MG63 (cell line): ENCODE measurements around the gene ADH5. TPM values are rescaled to one million over a fixed set of nuclear protein-coding genes. Genes with fewer than 3 reads are reported as not detected.
"Not testable (repeated sequence)": the region's sequence is repeated elsewhere in the genome, so short reads cannot be mapped to it uniquely, and the experiment has no call there.

Experiments
- DNase-seq: peaks from one replicate; pipeline ENCODE4 v3.0.0-alpha.2; 2020
- H3K27me3 ChIP-seq: fragments of 250-450 bp; sonication (Bioruptor Pico); 2 replicates; pipeline ENCODE4 v1.5.1; 2020; ENCODE audit warnings: mild to moderate bottlenecking, moderate library complexity
- H3K36me3 ChIP-seq: fragments of 250-450 bp; sonication (Bioruptor Pico); 2 replicates; pipeline ENCODE4 v1.5.1; 2020; ENCODE audit warnings: mild to moderate bottlenecking, moderate library complexity
- H3K4me3 ChIP-seq: fragments of 250-450 bp; sonication (Bioruptor Pico); 2 replicates; pipeline ENCODE4 v1.5.1; 2020; ENCODE audit warnings: mild to moderate bottlenecking, moderate library complexity
- H3K9me3 ChIP-seq: fragments of 250-450 bp; sonication (Bioruptor Pico); 2 replicates; pipeline ENCODE4 v1.5.1; 2020; ENCODE audit warnings: mild to moderate bottlenecking, moderate library complexity
- total RNA-seq: library from RNA; depleted of rRNA; stranded (reverse); fragments of >200 nt; shearing (Covaris generic); gene quantifications from 2 replicates; pipeline ENCODE4 v1.2.3, GENCODE V29; 2014; ENCODE audit warnings: low replicate concordance

The ADH5 gene
- total RNA-seq, 1 experiment from 2014 or later: 147 TPM

GRCh38 chr4:99061048-99061700 is 27.4 kb downstream of the ADH5 start:
- H3K9me3 ChIP-seq: no peaks in the 10 kb centered on the region
- no peak for DNase-seq
- no peak overlapping the region for H3K4me3 ChIP-seq
- H3K36me3 ChIP-seq: peaks cover 52% of the 10 kb centered on the region
- no peaks in the 10 kb centered on the region for H3K27me3 ChIP-seq

DNA sequence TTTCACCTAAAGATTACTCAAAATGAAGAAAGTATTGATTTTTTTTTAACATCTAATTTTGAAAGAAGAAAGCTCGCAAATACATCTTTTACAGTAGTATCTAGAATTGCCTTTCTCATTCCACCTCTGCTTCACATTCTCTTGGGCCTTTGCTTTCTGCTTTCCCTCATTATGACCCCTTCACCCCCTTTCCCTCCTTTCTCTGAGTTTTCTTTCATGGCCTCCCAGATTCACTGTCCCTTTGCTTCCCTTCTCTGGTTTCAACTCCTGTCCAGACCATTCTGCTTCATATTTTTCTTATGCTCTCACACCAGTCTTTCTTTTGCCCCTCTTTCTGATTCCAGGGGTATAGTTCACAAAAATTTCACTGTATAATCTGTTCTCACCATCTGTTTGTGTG is 29.0 kb downstream of the ADH5 start:
- no peaks in the 10 kb centered on the region for H3K27me3 ChIP-seq
- peaks cover 45% of the 10 kb centered on the region for H3K36me3 ChIP-seq
- H3K4me3 ChIP-seq: no peak overlapping the region
- no peak for DNase-seq
- H3K9me3 ChIP-seq: no peaks in the 10 kb centered on the region

- no peaks in the 10 kb centered on the region for H3K27me3 ChIP-seq
- no peak overlapping the region for H3K4me3 ChIP-seq
- DNase-seq: no peak
- H3K36me3 ChIP-seq: peaks cover 42% of the 10 kb centered on the region
- H3K9me3 ChIP-seq: no peaks in the 10 kb centered on the region
Measured at GRCh38 chr4:99058228-99058627, 30.4 kb downstream of the ADH5 start.

GRCh38 chr4:99054428-99054994 is 34.1 kb downstream of the ADH5 start:
- no peaks in the 10 kb centered on the region for H3K27me3 ChIP-seq

GRCh38 chr4:99052902-99053301 is 35.7 kb downstream of the ADH5 start:
- no peak overlapping the region for H3K4me3 ChIP-seq
- H3K9me3 ChIP-seq: no peaks in the 10 kb centered on the region
- H3K27me3 ChIP-seq: no peaks in the 10 kb centered on the region
- no peak for DNase-seq
- H3K36me3 ChIP-seq: peaks cover 26% of the 10 kb centered on the region

More at GRCh38 chr4:99054428-99054994, 34.1 kb downstream of the ADH5 start:
- H3K9me3 ChIP-seq: no peaks in the 10 kb centered on the region
- H3K36me3 ChIP-seq: peaks cover 34% of the 10 kb centered on the region
- no peak for DNase-seq
- no peak overlapping the region for H3K4me3 ChIP-seq

- no peak for DNase-seq
- H3K9me3 ChIP-seq: no peaks in the 10 kb centered on the region
- peaks cover 19% of the 10 kb centered on the region for H3K36me3 ChIP-seq
- no peak overlapping the region for H3K4me3 ChIP-seq
- H3K27me3 ChIP-seq: no peaks in the 10 kb centered on the region
Measured at GRCh38 chr4:99047710-99048109, 40.9 kb downstream of the ADH5 start.

DNA sequence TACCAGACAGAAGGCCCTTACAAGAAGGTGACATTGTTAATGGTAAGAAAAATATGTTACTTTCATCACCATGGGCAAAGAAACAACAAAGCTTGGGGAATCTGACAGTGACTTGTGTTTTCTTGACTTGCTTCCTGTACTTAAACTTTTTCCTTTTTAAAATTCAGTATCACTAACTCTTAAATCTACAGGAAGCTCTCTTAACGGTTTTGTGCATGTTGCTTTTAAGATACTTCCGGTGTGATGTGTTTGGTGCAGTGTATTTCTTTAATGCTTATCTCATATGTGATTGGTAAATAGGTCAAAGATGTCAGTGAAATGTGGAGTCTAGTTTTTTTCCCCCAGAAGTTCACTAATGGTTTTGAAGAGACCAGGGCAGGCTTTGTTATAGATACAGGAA is 45.2 kb downstream of the ADH5 start:
- Histone ChIP-seq H3K36me3 (peaks cover 8% of the 10 kb centered on the region), H3K9me3 (no peaks in the 10 kb centered on the region)
- no peak for DNase-seq

DNA sequence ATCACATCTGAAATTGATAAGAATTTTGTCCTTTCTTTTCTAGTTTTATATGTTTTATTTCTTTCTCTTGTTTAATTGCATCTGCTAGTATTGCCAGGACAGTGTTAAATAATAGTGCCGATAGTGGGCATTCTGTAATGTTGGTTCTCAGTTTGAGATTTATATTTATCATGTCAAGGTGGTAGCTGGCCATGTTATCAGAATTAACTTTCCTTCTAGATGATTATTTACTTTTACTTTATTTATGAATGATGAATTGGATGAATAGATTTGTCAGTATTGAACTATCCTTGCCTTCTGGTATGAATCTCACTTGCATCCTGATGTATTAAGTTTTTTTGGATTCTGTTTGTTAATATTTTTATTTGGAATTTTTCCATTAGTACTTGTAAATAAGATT is 50.4 kb downstream of the ADH5 start:
- no peak for DNase-seq
- peaks cover 23% of the 10 kb centered on the region for H3K36me3 ChIP-seq
- no peak overlapping the region for H3K4me3 ChIP-seq
- H3K27me3 ChIP-seq: no peaks in the 10 kb centered on the region
- H3K9me3 ChIP-seq: peaks cover 5% of the 10 kb centered on the region; the same call in 1 of the 2 replicates

More for the DNA sequence above, 45.2 kb downstream of the ADH5 start:
- H3K4me3 ChIP-seq: no peak overlapping the region
- H3K27me3 ChIP-seq: no peaks in the 10 kb centered on the region

- Histone ChIP-seq H3K9me3 (peaks cover 5% of the 10 kb centered on the region; the same call in 1 of the 2 replicates), H3K36me3 (peaks cover 22% of the 10 kb centered on the region), H3K27me3 (no peaks in the 10 kb centered on the region), H3K4me3 (no peak overlapping the region)
- no peak for DNase-seq
Measured at GRCh38 chr4:99033956-99034355, 54.6 kb downstream of the ADH5 start.

DNA sequence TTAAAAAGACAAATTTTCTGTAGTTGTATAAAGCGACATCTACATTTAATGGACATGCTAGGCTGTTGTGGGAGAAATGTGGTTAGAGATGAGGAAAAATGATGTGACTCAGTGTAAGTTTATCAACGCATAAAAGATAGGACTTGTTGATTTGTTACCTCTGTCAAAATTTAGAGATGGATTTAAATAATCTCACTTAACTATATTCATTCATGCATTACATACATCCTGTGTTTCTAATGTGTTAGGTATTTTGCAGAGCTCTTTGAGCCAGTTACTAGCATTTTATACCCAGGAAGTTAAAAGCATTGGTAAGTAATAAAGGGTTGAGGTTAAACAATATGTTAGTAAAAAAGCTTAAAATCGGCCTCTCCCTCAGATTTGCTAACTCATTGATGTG is 58.7 kb downstream of the ADH5 start:
- H3K36me3 ChIP-seq: peaks cover 6% of the 10 kb centered on the region
- H3K4me3 ChIP-seq: no peak overlapping the region
- H3K9me3 ChIP-seq: no peaks in the 10 kb centered on the region
- DNase-seq: no peak
- no peaks in the 10 kb centered on the region for H3K27me3 ChIP-seq

GRCh38 chr4:99029018-99029735 is 59.4 kb downstream of the ADH5 start:
- Histone ChIP-seq H3K27me3 (no peaks in the 10 kb centered on the region), H3K4me3 (no peak overlapping the region), H3K36me3 (peaks cover 6% of the 10 kb centered on the region), H3K9me3 (no peaks in the 10 kb centered on the region)
- DNase-seq: no peak

- no peak for DNase-seq
- Histone ChIP-seq H3K36me3 (no peaks in the 10 kb centered on the region; the same call in none of the 2 replicates), H3K9me3 (no peaks in the 10 kb centered on the region)
Measured at GRCh38 chr4:99028187-99028586, 60.4 kb downstream of the ADH5 start.

GRCh38 chr4:99027304-99027703 is 61.3 kb downstream of the ADH5 start:
- Histone ChIP-seq H3K9me3 (no peaks in the 10 kb centered on the region), H3K36me3 (no peaks in the 10 kb centered on the region; the same call in none of the 2 replicates), H3K4me3 (no peak overlapping the region), H3K27me3 (no peaks in the 10 kb centered on the region)
- no peak for DNase-seq

More at GRCh38 chr4:99028187-99028586, 60.4 kb downstream of the ADH5 start:
- H3K27me3 ChIP-seq: no peaks in the 10 kb centered on the region
- no peak overlapping the region for H3K4me3 ChIP-seq

DNA sequence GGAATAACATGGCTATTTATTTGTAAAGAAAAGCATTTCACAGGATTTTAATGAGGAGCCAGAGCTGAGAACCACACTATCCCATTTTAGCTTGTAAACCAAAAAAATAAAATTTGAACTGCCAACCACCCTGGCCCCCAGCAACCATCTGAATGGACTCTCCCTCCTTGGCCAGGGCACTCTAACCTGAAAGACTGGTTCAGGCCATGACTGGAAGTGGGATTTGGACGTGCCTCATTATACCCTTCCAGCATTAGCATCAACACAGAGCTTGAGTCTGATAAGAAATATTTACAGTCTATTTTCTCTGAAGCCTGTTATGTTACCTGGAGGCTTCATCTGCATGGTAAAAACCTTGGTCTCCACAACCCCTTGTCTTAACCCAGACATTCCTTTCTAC is 63.1 kb downstream of the ADH5 start:
- no peak overlapping the region for H3K4me3 ChIP-seq

GRCh38 chr4:99024481-99025275 is 63.9 kb downstream of the ADH5 start:
- peak; percentile 3 for DNase-seq
- H3K9me3 ChIP-seq: no peaks in the 10 kb centered on the region
- H3K36me3 ChIP-seq: no peaks in the 10 kb centered on the region; the same call in none of the 2 replicates
- H3K4me3 ChIP-seq: no peak overlapping the region
- no peaks in the 10 kb centered on the region for H3K27me3 ChIP-seq

More for the DNA sequence above, 63.1 kb downstream of the ADH5 start:
- Histone ChIP-seq H3K9me3 (no peaks in the 10 kb centered on the region), H3K27me3 (no peaks in the 10 kb centered on the region), H3K36me3 (no peaks in the 10 kb centered on the region; the same call in none of the 2 replicates)
- no peak for DNase-seq

DNA sequence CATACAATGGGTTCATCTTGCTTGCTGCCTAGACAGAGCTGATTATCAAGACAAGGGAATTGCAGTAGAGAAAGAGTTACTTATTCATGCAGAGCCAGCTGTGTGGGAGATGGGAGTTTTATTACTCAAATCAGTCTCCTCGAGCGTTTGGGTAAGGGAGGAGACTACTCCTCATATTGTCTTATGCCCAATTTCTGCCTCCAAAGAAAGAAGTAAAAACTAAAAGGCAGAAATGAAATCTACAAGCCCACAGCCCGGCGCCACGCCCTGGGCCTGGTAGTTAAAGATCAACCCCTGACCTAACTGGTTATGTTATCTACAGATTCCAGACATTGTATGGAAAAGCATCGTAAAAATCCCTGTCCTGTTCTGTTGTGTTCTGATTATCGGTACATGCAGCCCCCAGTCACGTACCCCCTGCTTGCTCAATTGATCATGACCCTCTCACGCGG is 64.8 kb downstream of the ADH5 start:
- H3K4me3 ChIP-seq, H3K36me3 ChIP-seq, DNase-seq, H3K27me3 ChIP-seq, H3K9me3 ChIP-seq: not testable (repeated sequence)

GRCh38 chr4:99022566-99022965 is 66.0 kb downstream of the ADH5 start:
- no peak for DNase-seq
- Histone ChIP-seq H3K27me3 (no peaks in the 10 kb centered on the region), H3K36me3 (no peaks in the 10 kb centered on the region; the same call in 1 of the 2 replicates), H3K4me3 (no peak overlapping the region), H3K9me3 (no peaks in the 10 kb centered on the region)
